MM.1S (cell line): ENCODE data around the gene OTUD1.
"Not testable (repeated sequence)": the region's sequence is repeated elsewhere in the genome, so short reads cannot be mapped to it uniquely, and the experiment has no call there.

Source experiments
- DNase-seq: peaks from one replicate; pipeline ENCODE4 v3.0.0-alpha.2; 2015
- H2AFZ ChIP-seq: fragments of 300-600 bp; sonication (generic); 2 replicates; pipeline ENCODE4 v1.6.0; 2016; ENCODE audit warnings: antibody characterized with exemption, low read length
- H3F3A ChIP-seq: fragments of 300-600 bp; sonication (generic); 2 replicates; pipeline ENCODE4 v1.6.1; 2016; ENCODE audit warnings: mild to moderate bottlenecking, antibody characterized with exemption, low read length, moderate library complexity, mixed read lengths; ENCODE audit not compliant: insufficient read depth
- H3K27ac ChIP-seq: fragments of 300-600 bp; sonication (generic); 2 replicates; pipeline ENCODE4 v1.5.1; 2016; ENCODE audit warnings: mild to moderate bottlenecking, low read length
- H3K27me3 ChIP-seq: fragments of 300-600 bp; sonication (generic); replicated peaks from 2 replicates; pipeline ENCODE4 v1.6.0; 2016; ENCODE audit warnings: low read length; ENCODE audit not compliant: insufficient read depth
- H3K36me3 ChIP-seq: fragments of 300-600 bp; sonication (generic); replicated peaks from 2 replicates; pipeline ENCODE4 v1.6.1; 2016; ENCODE audit warnings: mild to moderate bottlenecking, low read length, mixed read lengths; ENCODE audit not compliant: insufficient read depth
- H3K4me1 ChIP-seq: fragments of 300-600 bp; sonication (generic); 2 replicates; pipeline ENCODE4 v1.6.1; 2016; ENCODE audit warnings: low read length, mixed read lengths
- H3K4me2 ChIP-seq: fragments of 300-600 bp; sonication (generic); 2 replicates; pipeline ENCODE4 v1.6.0; 2016; ENCODE audit warnings: low read depth, low read length
- H3K4me3 ChIP-seq: fragments of 300-600 bp; sonication (generic); 2 replicates; pipeline ENCODE4 v1.5.1; 2016; ENCODE audit warnings: low read length, mixed read lengths
- H3K79me2 ChIP-seq: fragments of 300-600 bp; sonication (generic); 2 replicates; pipeline ENCODE4 v1.6.1; 2016; ENCODE audit warnings: mixed run types, low read length, mixed read lengths
- H3K9ac ChIP-seq: fragments of 300-600 bp; sonication (generic); 2 replicates; pipeline ENCODE4 v1.6.1; 2016; ENCODE audit warnings: low read length, mixed read lengths
- H3K9me2 ChIP-seq: fragments of 300-600 bp; sonication (generic); replicated peaks from 2 replicates; pipeline ENCODE4 v1.6.1; 2016; ENCODE audit warnings: mild to moderate bottlenecking, low read length, mixed read lengths; ENCODE audit not compliant: insufficient read depth
- H3K9me3 ChIP-seq: fragments of 300-600 bp; sonication (generic); replicated peaks from 2 replicates; pipeline ENCODE4 v1.6.1; 2016; ENCODE audit warnings: mild to moderate bottlenecking, low read length, mixed read lengths; ENCODE audit not compliant: insufficient read depth
- H4K20me1 ChIP-seq: fragments of 300-600 bp; sonication (generic); 2 replicates; pipeline ENCODE4 v1.6.1; 2016; ENCODE audit warnings: mild to moderate bottlenecking, low read length, moderate library complexity, mixed read lengths; ENCODE audit not compliant: insufficient read depth
- CTCF ChIP-seq: fragments of 300-600 bp; sonication (generic); IDR thresholded peaks from 2 replicates; pipeline ENCODE4 v1.5.1; 2016; ENCODE audit warnings: antibody characterized with exemption, low read length, mixed read lengths
- EZH2 ChIP-seq: fragments of 300-600 bp; sonication (generic); optimal IDR thresholded peaks from 2 replicates; pipeline ENCODE3; 2017; ENCODE audit warnings: low read depth, mild to moderate bottlenecking, antibody characterized with exemption, low read length, mixed read lengths
- EZH2phosphoT487 ChIP-seq: fragments of 300-600 bp; sonication (generic); IDR thresholded peaks from 2 replicates; pipeline ENCODE4 v1.6.1; 2018; ENCODE audit warnings: antibody characterized with exemption, low read length

OTUD1 gene

GRCh38 chr10:23438547-23439451 is at the start of gene OTUD1:
OTUD1 (plus strand) TSS chr10:23439075; CDS start chr10:23439458, 383 bp downstream.
- Histone ChIP-seq H3K27me3 (no peaks in the 10 kb centered on the region), H3F3A (0 out of 2 replicates have a peak, but pooled peaks cover 14% of the 10 kb centered on the region), H3K9ac (peak within 1 kb of the TSS; percentile 91), H4K20me1 (no peaks in the 10 kb centered on the region), H3K4me1 (peaks cover 8% of the 10 kb centered on the region; the same call in 1 of the 2 replicates), H3K27ac (peak within 1 kb of the TSS; percentile 72), H3K4me3 (peak within 1 kb of the TSS; percentile 87), H3K9me3 (no peaks in the 10 kb centered on the region), H3K4me2 (peak within 1 kb of the TSS; percentile 87; the same call in 1 of the 2 replicates), H3K9me2 (no peaks in the 10 kb centered on the region), H3K36me3 (no peaks in the 10 kb centered on the region), H3K79me2 (peaks cover 39% of the 10 kb centered on the region), H2AFZ (peak within 1 kb of the TSS; percentile 93)
- DNase-seq: peak; percentile 96
- TF ChIP-seq CTCF: no peak
- no peak for TF ChIP-seq EZH2
- no peak for TF ChIP-seq EZH2phosphoT487

GRCh38 chr10:23390408-23390807 is 48.5 kb upstream of the OTUD1 start:
- H3K9me2 ChIP-seq, H3K27ac ChIP-seq, H3K9me3 ChIP-seq, H3K4me1 ChIP-seq, DNase-seq, H3K4me3 ChIP-seq, H2AFZ ChIP-seq, H3K4me2 ChIP-seq, H3K27me3 ChIP-seq, H3K79me2 ChIP-seq, H3K36me3 ChIP-seq, H3K9ac ChIP-seq, H4K20me1 ChIP-seq, H3F3A ChIP-seq: not testable (repeated sequence)

GRCh38 chr10:23390809-23391208 is 48.1 kb upstream of the OTUD1 start:
- H2AFZ ChIP-seq: no peak overlapping the region
- H3K9me3 ChIP-seq: no peaks in the 10 kb centered on the region
- no peak overlapping the region for H3K4me3 ChIP-seq
- no peaks in the 10 kb centered on the region for H4K20me1 ChIP-seq
- no peaks in the 10 kb centered on the region for H3K79me2 ChIP-seq
- no peak for TF ChIP-seq EZH2phosphoT487
- TF ChIP-seq CTCF: no peak
- TF ChIP-seq EZH2: no peak
- H3K27ac ChIP-seq: no peak overlapping the region
- DNase-seq: no peak
- no peaks in the 10 kb centered on the region for H3K4me1 ChIP-seq
- H3K4me2 ChIP-seq: no peak overlapping the region
- no peak overlapping the region for H3K9ac ChIP-seq
- no peaks in the 10 kb centered on the region for H3K27me3 ChIP-seq
- no peaks in the 10 kb centered on the region for H3K36me3 ChIP-seq
- no peaks in the 10 kb centered on the region for H3F3A ChIP-seq
- H3K9me2 ChIP-seq: no peaks in the 10 kb centered on the region

- H3K27me3 ChIP-seq: no peaks in the 10 kb centered on the region
- no peaks in the 10 kb centered on the region for H3K9me3 ChIP-seq
- TF ChIP-seq CTCF: no peak
- TF ChIP-seq EZH2phosphoT487: no peak
- TF ChIP-seq EZH2: no peak
- no peak for DNase-seq
- no peak overlapping the region for H3K4me2 ChIP-seq
- H3K27ac ChIP-seq: no peak overlapping the region
- no peak overlapping the region for H2AFZ ChIP-seq
- no peaks in the 10 kb centered on the region for H3F3A ChIP-seq
- no peaks in the 10 kb centered on the region for H3K79me2 ChIP-seq
- H3K36me3 ChIP-seq: no peaks in the 10 kb centered on the region
- H3K4me1 ChIP-seq: no peaks in the 10 kb centered on the region
- H3K4me3 ChIP-seq: no peak overlapping the region
- H3K9me2 ChIP-seq: no peaks in the 10 kb centered on the region
- no peak overlapping the region for H3K9ac ChIP-seq
- H4K20me1 ChIP-seq: no peaks in the 10 kb centered on the region
These were observed 47.1 kb upstream of the OTUD1 start for GRCh38 chr10:23391821-23392220.
